NB4 (cell line): ENCODE results near the gene HSD17B2.

Source experiments
- CTCF ChIP-seq: IDR thresholded peaks from one replicate; pipeline ENCODE4 v1.5.1; 2012; ENCODE audit warnings: low read depth, low read length
- MAX ChIP-seq: IDR thresholded peaks from 2 replicates; pipeline ENCODE4 v1.6.1; 2011; ENCODE audit warnings: low read depth, low read length
- POLR2A ChIP-seq: IDR thresholded peaks from 2 replicates; pipeline ENCODE4 v1.6.1; 2011; ENCODE audit warnings: mild to moderate bottlenecking; ENCODE audit not compliant: insufficient read length; ENCODE audit errors: extremely low read depth

- TF ChIP-seq CTCF (no peak), POLR2A (no peak), MAX (no peak)
These were observed 57.7 kb downstream of the HSD17B2 start for GRCh38 chr16:82092711-82093110.
